SK-N-SH (cell line): Measurements from ENCODE around the gene MLST8. TPM values are rescaled to one million over a fixed set of nuclear protein-coding genes. Genes with fewer than 3 reads are reported as not detected.

Experiments used
- CTCF ChIA-PET: fragments of 300-600, 350-600 bp; formaldehyde crosslinking; extraction: SDS; loops from one replicate; lab custom pipeline; 2021; lab: Yijun Ruan, JAX
- POLR2A ChIA-PET: fragments of 350-600 bp; sonication (Branson Sonifier 250); formaldehyde crosslinking; extraction: SDS; loops from one replicate; lab custom pipeline; 2020; ENCODE audit warnings: antibody characterized with exemption, inconsistent platforms; lab: Yijun Ruan, JAX
- DNase-seq: peaks from one replicate; pipeline ENCODE4 v3.0.0; 2012
- H2AFZ ChIP-seq: fragments of 200-600 bp; sonication (generic); 2 replicates; pipeline ENCODE4 v1.8.1; 2016; ENCODE audit warnings: antibody characterized with exemption, mild to moderate bottlenecking, low read depth
- H3F3A ChIP-seq: fragments of 200-600 bp; sonication (generic); replicated peaks from 2 replicates; pipeline ENCODE3; 2016; ENCODE audit warnings: antibody characterized with exemption, mild to moderate bottlenecking; ENCODE audit not compliant: insufficient read depth
- H3K27ac ChIP-seq, 2 experiments: fragments of 200-500 bp in 1 of 2; fragments of 200-600 bp in 1 of 2; sonication (Bioruptor generic) in 1 of 2; sonication (generic), shearing (Covaris generic) in 1 of 2; 2 replicates each; pipeline versions ENCODE4 v1.5.1 to v1.6.1; 2014 to 2016; ENCODE audit warnings: low read depth in 2 of 2, inconsistent platforms in 1 of 2, low read length in 1 of 2, mild to moderate bottlenecking in 1 of 2, mixed read lengths in 1 of 2
- H3K27me3 ChIP-seq: fragments of 200-600 bp; sonication (generic), shearing (Covaris generic); 2 replicates; pipeline ENCODE4 v1.6.1; 2016; ENCODE audit warnings: mixed run types; ENCODE audit not compliant: insufficient read depth
- H3K36me3 ChIP-seq, 2 experiments: fragments of 200-500 bp in 1 of 2; fragments of 200-600 bp in 1 of 2; sonication (Bioruptor generic) in 1 of 2; sonication (generic) in 1 of 2; replicated peaks in 1 of 2; 2 replicates each; pipeline versions ENCODE3 to v1.5.1; 2014 to 2016; ENCODE audit warnings: low read length in 1 of 2, mild to moderate bottlenecking in 1 of 2; ENCODE audit not compliant: insufficient read depth in 2 of 2, control insufficient read depth in 1 of 2
- H3K4me1 ChIP-seq, 2 experiments: fragments of 200-500 bp in 1 of 2; fragments of 200-600 bp in 1 of 2; sonication (Bioruptor generic) in 1 of 2; sonication (generic), shearing (Covaris generic) in 1 of 2; 2 replicates each; pipeline versions ENCODE4 v1.5.1 to v1.6.1; 2014 to 2016; ENCODE audit warnings: low read depth in 1 of 2, low read length in 1 of 2, mixed run types in 1 of 2; ENCODE audit not compliant: insufficient read depth in 2 of 2, control insufficient read depth in 1 of 2
- H3K4me2 ChIP-seq: fragments of 200-600 bp; sonication (generic), shearing (Covaris generic); 2 replicates; pipeline ENCODE4 v1.6.1; 2017; ENCODE audit warnings: mixed run types
- H3K4me3 ChIP-seq, 2 experiments: fragments of 200-500 bp in 1 of 2; fragments of 200-600 bp in 1 of 2; sonication (Bioruptor generic) in 1 of 2; sonication (generic), shearing (Covaris generic) in 1 of 2; 2 replicates each; pipeline versions ENCODE4 v1.5.1 to v1.8.1; 2014 to 2016; ENCODE audit warnings: low read depth in 2 of 2, inconsistent platforms in 1 of 2, low read length in 1 of 2, mild to moderate bottlenecking in 1 of 2, mixed read lengths in 1 of 2, moderate library complexity in 1 of 2
- H3K79me2 ChIP-seq: fragments of 200-600 bp; sonication (generic); 2 replicates; pipeline ENCODE4 v1.8.1; 2017; ENCODE audit warnings: mild to moderate bottlenecking; ENCODE audit not compliant: insufficient read depth
- H3K9ac ChIP-seq: fragments of 200-600 bp; sonication (generic); 2 replicates; pipeline ENCODE4 v1.6.1; 2017; ENCODE audit warnings: mixed run types
- H3K9me2 ChIP-seq: fragments of 200-600 bp; sonication (generic); 2 replicates; pipeline ENCODE4 v1.6.1; 2017; ENCODE audit warnings: mixed run types
- H3K9me3 ChIP-seq: fragments of 200-600 bp; sonication (generic); 2 replicates; pipeline ENCODE4 v1.6.1; 2017; ENCODE audit warnings: mixed run types, mild to moderate bottlenecking, moderate library complexity
- H4K20me1 ChIP-seq: fragments of 200-600 bp; sonication (generic); 2 replicates; pipeline ENCODE4 v1.6.1; 2017; ENCODE audit warnings: mild to moderate bottlenecking, mixed run types; ENCODE audit not compliant: insufficient read depth
- ELF1 ChIP-seq: IDR thresholded peaks from 2 replicates; pipeline ENCODE4 v1.4.0; 2012
- FOSL2 ChIP-seq: IDR thresholded peaks from 2 replicates; pipeline ENCODE4 v1.4.0; 2012; ENCODE audit warnings: low read depth, mild to moderate bottlenecking, moderate library complexity, borderline replicate concordance
- IRF3 ChIP-seq: fragments of 150-350 bp; IDR thresholded peaks from 2 replicates; pipeline ENCODE4 v1.6.1; 2016; ENCODE audit warnings: mild to moderate bottlenecking, low read depth, low read length
- MEF2A ChIP-seq: IDR thresholded peaks from 2 replicates; pipeline ENCODE4 v1.4.0; 2012; ENCODE audit warnings: low read depth, borderline replicate concordance
- MXI1 ChIP-seq: IDR thresholded peaks from 2 replicates; pipeline ENCODE4 v1.6.1; 2012; ENCODE audit warnings: mild to moderate bottlenecking, low read depth, low read length, improper control_type of control experiment
- NFIC ChIP-seq: IDR thresholded peaks from 2 replicates; pipeline ENCODE4 v1.4.0; 2012; ENCODE audit warnings: borderline replicate concordance
- NRF1 ChIP-seq: IDR thresholded peaks from 2 replicates; pipeline ENCODE4 v1.6.1; 2012; ENCODE audit warnings: low read depth, mild to moderate bottlenecking, low read length
- POLR2AphosphoS5 ChIP-seq: IDR thresholded peaks from 2 replicates; pipeline ENCODE4 v1.6.1; 2012; ENCODE audit warnings: low read depth, low read length
- RAD21 ChIP-seq: IDR thresholded peaks from 2 replicates; pipeline ENCODE4 v1.6.1; 2012; ENCODE audit warnings: mild to moderate bottlenecking, low read length
- RCOR1 ChIP-seq: fragments of 150-350 bp; IDR thresholded peaks from 2 replicates; pipeline ENCODE4 v1.6.1; 2017; ENCODE audit warnings: antibody characterized with exemption, low read length
- RFX5 ChIP-seq: IDR thresholded peaks from 2 replicates; pipeline ENCODE4 v1.6.1; 2012; ENCODE audit warnings: mild to moderate bottlenecking, improper control_type of control experiment, low read length
- RXRA ChIP-seq: IDR thresholded peaks from 2 replicates; pipeline ENCODE4 v1.4.0; 2012; ENCODE audit warnings: low read depth, mild to moderate bottlenecking, borderline replicate concordance
- SIN3A ChIP-seq: IDR thresholded peaks from 2 replicates; pipeline ENCODE4 v1.6.1; 2012; ENCODE audit warnings: low read depth, mild to moderate bottlenecking, low read length, moderate library complexity, borderline replicate concordance
- TAF1 ChIP-seq: IDR thresholded peaks from 2 replicates; pipeline ENCODE4 v1.6.1; 2012; ENCODE audit warnings: low read depth, mild to moderate bottlenecking, low read length, moderate library complexity, borderline replicate concordance
- YY1 ChIP-seq: IDR thresholded peaks from 2 replicates; pipeline ENCODE4 v1.4.0; 2012; ENCODE audit warnings: low read depth, mild to moderate bottlenecking
- WGBS: methylation state at CpG from one replicate; pipeline ENCODE4 v1.1.6; 2017; ENCODE audit warnings: low lambda C conversion rate; 5-methylcytosine and 5-hydroxymethylcytosine counted together
- polyA plus RNA-seq, 3 experiments: library from polyadenylated mRNA; depleted of rRNA; stranded (reverse); fragments of >200 nt; gene quantifications; 2 replicates each; pipeline ENCODE4 v1.2.3, GENCODE V29; 2012
- TF ChIP-seq, protein P1 (sequence below): fragments of 150-350 bp; IDR thresholded peaks from 2 replicates; pipeline ENCODE4 v1.6.1; 2017; ENCODE audit warnings: antibody characterized with exemption, low read length, low read depth, borderline replicate concordance

Gene MLST8
- polyA plus RNA-seq, 1 of the 3 experiments (the other 2 are of a cell fraction): 85.4 TPM

- Histone ChIP-seq H4K20me1 (no peaks in the 10 kb centered on the region), H3K9me2 (no peaks in the 10 kb centered on the region), H3K9me3 (no peaks in the 10 kb centered on the region), H3K9ac (no peak overlapping the region), H3K36me3 (peaks cover 0 to 29% of the 10 kb centered on the region in 2 experiments), H3K79me2 (peaks cover 16% of the 10 kb centered on the region; the same call in 1 of the 2 replicates), H3K4me3 (no peak overlapping the region), H3F3A (peaks cover 6% of the 10 kb centered on the region), H3K27ac (no peak overlapping the region), H3K4me1 (peaks cover 0 to 23% of the 10 kb centered on the region in 2 experiments; a peak in 2 of 4 replicates), H3K4me2 (peak overlapping the region; percentile 85; the same call in 1 of the 2 replicates), H2AFZ (no peak overlapping the region), H3K27me3 (no peaks in the 10 kb centered on the region)
- TF ChIP-seq ELF1 (no peak), RCOR1 (no peak), POLR2AphosphoS5 (no peak), RAD21 (no peak), RXRA (no peak), RFX5 (no peak), MXI1 (no peak), NRF1 (no peak), FOSL2 (no peak), IRF3 (no peak), MEF2A (no peak), TAF1 (no peak), SIN3A (no peak), YY1 (no peak)
- DNase-seq: no peak
- POLR2A ChIA-PET: interaction anchor here (0.6 to 1.7 kb wide), 3 partner anchors 8 to 59 kb away, joined by 3 to 5 read pairs (median 3); partner anchors contain the start of genes RAB26 and TRAF7
- 95% methylated on average over 13 of the region's 23 CpGs for WGBS
- CTCF ChIA-PET: interaction anchor here (1.8 to 4.9 kb wide), 2 partner anchors 12 to 45 kb away, joined by 6 to 19 read pairs; partner anchors contain the start of gene ECI1
These were observed 1.7 kb downstream of the MLST8 start for GRCh38 chr16:2206780-2207433.

GRCh38 chr16:2207872-2208271, 2.6 kb downstream of the MLST8 start:
- Histone ChIP-seq H3K36me3 (peaks cover 0 to 36% of the 10 kb centered on the region in 2 experiments), H3K9me3 (no peaks in the 10 kb centered on the region), H3K4me1 (peaks cover 6 to 31% of the 10 kb centered on the region in 2 experiments; a peak in 3 of 4 replicates), H3K4me3 (no peak overlapping the region), H3K79me2 (peaks cover 25% of the 10 kb centered on the region), H3K27me3 (no peaks in the 10 kb centered on the region), H2AFZ (no peak overlapping the region), H3K9ac (no peak overlapping the region), H3K27ac (no peak overlapping the region), H3K4me2 (no peak overlapping the region), H3F3A (peaks cover 9% of the 10 kb centered on the region), H3K9me2 (no peaks in the 10 kb centered on the region)
- 96% methylated on average over 6 of the region's 9 CpGs for WGBS
- ChIA-PET CTCF (no interaction called here), POLR2A (no interaction called here)
- no peak for DNase-seq
- TF ChIP-seq NFIC: no peak
- TF ChIP-seq ELF1: no peak
- no peak for TF ChIP-seq RCOR1
- TF ChIP-seq SIN3A: no peak
- TF ChIP-seq, protein P1, sequence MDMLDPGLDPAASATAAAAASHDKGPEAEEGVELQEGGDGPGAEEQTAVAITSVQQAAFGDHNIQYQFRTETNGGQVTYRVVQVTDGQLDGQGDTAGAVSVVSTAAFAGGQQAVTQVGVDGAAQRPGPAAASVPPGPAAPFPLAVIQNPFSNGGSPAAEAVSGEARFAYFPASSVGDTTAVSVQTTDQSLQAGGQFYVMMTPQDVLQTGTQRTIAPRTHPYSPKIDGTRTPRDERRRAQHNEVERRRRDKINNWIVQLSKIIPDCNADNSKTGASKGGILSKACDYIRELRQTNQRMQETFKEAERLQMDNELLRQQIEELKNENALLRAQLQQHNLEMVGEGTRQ: no peak
- TF ChIP-seq, all 33 proteins: peak for 0
- H4K20me1 ChIP-seq: peaks cover 5% of the 10 kb centered on the region; the same call in 1 of the 2 replicates
